ENCODE measurements around the gene GLP1R. TPM values are rescaled to one million over a fixed set of nuclear protein-coding genes. Genes with fewer than 3 reads are reported as not detected.
A peak's percentile ranks its signal among the peaks of the same experiment; 100 is the strongest.

GLP1R gene
- total RNA-seq, 2 donors from 2014 or later = not detected

- DNase-seq (ENCODE audit: low spot score) (no peak), ATAC-seq (ENCODE audit: insufficient number of reproducible peaks, low FRiP score, low read depth) (no peak)
- Histone ChIP-seq H3K4me1 (ENCODE audit: control insufficient read depth in 1 of 2, low read depth in 2 of 2) (peaks cover 0 to 3% of the 10 kb centered on the region in 2 donors), H3K4me3 (no peak overlapping the region), H3K27ac (no peak overlapping the region), H3K9me3 (no peaks in the 10 kb centered on the region), H3K36me3 (no peaks in the 10 kb centered on the region), H3K27me3 (replicated peaks; ENCODE audit: insufficient read depth) (no peaks in the 10 kb centered on the region)
- TF ChIP-seq CTCF (IDR thresholded peaks at IDR 0.05) = peak; percentile 13
Measured at GRCh38 chr6:39029156-39030011, 19.2 kb upstream of the GLP1R start.

GRCh38 chr6:39035681-39036080 is 12.9 kb upstream of the GLP1R start:
- H3K4me1 ChIP-seq (ENCODE audit: control insufficient read depth in 1 of 2, low read depth in 2 of 2) = no peaks in the 10 kb centered on the region
- H3K4me3 ChIP-seq = no peak overlapping the region
- no peaks in the 10 kb centered on the region for H3K36me3 ChIP-seq
- ATAC-seq (ENCODE audit: insufficient number of reproducible peaks, low FRiP score, low read depth) = no peak
- TF ChIP-seq CTCF (IDR thresholded peaks at IDR 0.05) = no peak
- H3K27me3 ChIP-seq (replicated peaks; ENCODE audit: insufficient read depth) = no peaks in the 10 kb centered on the region
- no peak overlapping the region for H3K27ac ChIP-seq
- H3K9me3 ChIP-seq = no peaks in the 10 kb centered on the region
- no peak for DNase-seq (ENCODE audit: low spot score)

GRCh38 chr6:39037082-39037508 is 11.5 kb upstream of the GLP1R start:
- Histone ChIP-seq H3K27me3 (replicated peaks; ENCODE audit: insufficient read depth) (no peaks in the 10 kb centered on the region), H3K27ac (no peak overlapping the region), H3K4me1 (ENCODE audit: control insufficient read depth in 1 of 2, low read depth in 2 of 2) (no peaks in the 10 kb centered on the region), H3K9me3 (no peaks in the 10 kb centered on the region), H3K36me3 (no peaks in the 10 kb centered on the region), H3K4me3 (no peak overlapping the region)
- no peak for ATAC-seq (ENCODE audit: insufficient number of reproducible peaks, low FRiP score, low read depth)
- DNase-seq (ENCODE audit: low spot score) = no peak
- TF ChIP-seq CTCF (IDR thresholded peaks at IDR 0.05) = no peak

GRCh38 chr6:39037707-39038106 is 10.9 kb upstream of the GLP1R start:
- H3K4me3 ChIP-seq = no peak overlapping the region
- no peak overlapping the region for H3K27ac ChIP-seq
- H3K27me3 ChIP-seq (replicated peaks; ENCODE audit: insufficient read depth) = no peaks in the 10 kb centered on the region
- no peak for DNase-seq (ENCODE audit: low spot score)
- ATAC-seq (ENCODE audit: insufficient number of reproducible peaks, low FRiP score, low read depth) = no peak
- H3K36me3 ChIP-seq = no peaks in the 10 kb centered on the region
- TF ChIP-seq CTCF (IDR thresholded peaks at IDR 0.05) = no peak
- H3K4me1 ChIP-seq (ENCODE audit: control insufficient read depth in 1 of 2, low read depth in 2 of 2) = no peaks in the 10 kb centered on the region
- no peaks in the 10 kb centered on the region for H3K9me3 ChIP-seq

GRCh38 chr6:39040080-39040673 is 8.4 kb upstream of the GLP1R start:
- Histone ChIP-seq H3K36me3 (no peaks in the 10 kb centered on the region), H3K9me3 (no peaks in the 10 kb centered on the region), H3K4me3 (no peak overlapping the region), H3K4me1 (ENCODE audit: control insufficient read depth in 1 of 2, low read depth in 2 of 2) (no peaks in the 10 kb centered on the region), H3K27me3 (replicated peaks; ENCODE audit: insufficient read depth) (no peaks in the 10 kb centered on the region), H3K27ac (no peak overlapping the region)
- TF ChIP-seq CTCF (IDR thresholded peaks at IDR 0.05) = no peak
- DNase-seq (ENCODE audit: low spot score) (no peak), ATAC-seq (ENCODE audit: insufficient number of reproducible peaks, low FRiP score, low read depth) (no peak)
